DOHH2 (cell line): ENCODE results near the gene MZB1.

Experiments used
- H3F3A ChIP-seq: fragments of 200-600 bp; sonication (generic), shearing (Covaris generic); 2 replicates; pipeline ENCODE4 v1.6.0; 2016; ENCODE audit warnings: antibody characterized with exemption, mild to moderate bottlenecking; ENCODE audit not compliant: control insufficient read depth, insufficient read depth
- H3K27ac ChIP-seq: fragments of 200-600 bp; sonication (generic); 2 replicates; pipeline ENCODE4 v1.5.1; 2014; ENCODE audit warnings: low read depth, mild to moderate bottlenecking, low read length, moderate library complexity
- H3K27me3 ChIP-seq: fragments of 200-600 bp; sonication (generic); 2 replicates; pipeline ENCODE4 v1.6.1; 2014; ENCODE audit warnings: mild to moderate bottlenecking, low read length, mixed read lengths; ENCODE audit not compliant: control insufficient read depth
- H3K36me3 ChIP-seq: fragments of 200-600 bp; sonication (generic); 2 replicates; pipeline ENCODE4 v1.6.1; 2014; ENCODE audit warnings: mild to moderate bottlenecking, low read length, moderate library complexity, mixed read lengths; ENCODE audit not compliant: control insufficient read depth
- H3K4me1 ChIP-seq: fragments of 200-600 bp; sonication (generic); 2 replicates; pipeline ENCODE4 v1.6.1; 2014; ENCODE audit warnings: mild to moderate bottlenecking, low read length, mixed read lengths; ENCODE audit not compliant: control insufficient read depth
- H3K4me2 ChIP-seq: fragments of 200-600 bp; sonication (generic); 2 replicates; pipeline ENCODE4 v1.6.0; 2014; ENCODE audit warnings: mild to moderate bottlenecking, low read length, moderate library complexity
- H3K4me3 ChIP-seq: fragments of 200-600 bp; sonication (generic); 2 replicates; pipeline ENCODE4 v1.5.1; 2014; ENCODE audit warnings: mild to moderate bottlenecking, low read length, mixed read lengths
- H3K79me2 ChIP-seq: fragments of 200-600 bp; sonication (generic); 2 replicates; pipeline ENCODE4 v1.6.1; 2014; ENCODE audit warnings: mild to moderate bottlenecking, low read length, mixed read lengths; ENCODE audit not compliant: control insufficient read depth
- H3K9me2 ChIP-seq: fragments of 200-600 bp; sonication (generic); replicated peaks from 2 replicates; pipeline ENCODE4 v1.6.1; 2014; ENCODE audit warnings: mild to moderate bottlenecking, low read length, mixed read lengths; ENCODE audit not compliant: control insufficient read depth
- H3K9me3 ChIP-seq: fragments of 200-600 bp; sonication (generic); 2 replicates; pipeline ENCODE4 v1.6.1; 2014; ENCODE audit warnings: antibody characterized with exemption, low read length, mixed read lengths; ENCODE audit not compliant: control insufficient read depth, insufficient read depth
- H4K20me1 ChIP-seq: fragments of 200-600 bp; sonication (generic); 2 replicates; pipeline ENCODE4 v1.6.0; 2014; ENCODE audit warnings: low read depth, mild to moderate bottlenecking, antibody characterized with exemption, low read length, moderate library complexity; ENCODE audit not compliant: control insufficient read depth, insufficient read depth
- CTCF ChIP-seq: fragments of 200-600 bp; sonication (generic); IDR thresholded peaks from one replicate; pipeline ENCODE4 v1.5.1; 2014; ENCODE audit warnings: antibody characterized with exemption, mild to moderate bottlenecking, low read depth, low read length; ENCODE audit not compliant: poor library complexity, severe bottlenecking
- EZH2phosphoT487 ChIP-seq: fragments of 200-600 bp; sonication (generic); IDR thresholded peaks from 2 replicates; pipeline ENCODE4 v1.6.1; 2017; ENCODE audit warnings: borderline replicate concordance, mild to moderate bottlenecking, antibody characterized with exemption, low read length, moderate library complexity, mixed read lengths

The MZB1 gene

DNA sequence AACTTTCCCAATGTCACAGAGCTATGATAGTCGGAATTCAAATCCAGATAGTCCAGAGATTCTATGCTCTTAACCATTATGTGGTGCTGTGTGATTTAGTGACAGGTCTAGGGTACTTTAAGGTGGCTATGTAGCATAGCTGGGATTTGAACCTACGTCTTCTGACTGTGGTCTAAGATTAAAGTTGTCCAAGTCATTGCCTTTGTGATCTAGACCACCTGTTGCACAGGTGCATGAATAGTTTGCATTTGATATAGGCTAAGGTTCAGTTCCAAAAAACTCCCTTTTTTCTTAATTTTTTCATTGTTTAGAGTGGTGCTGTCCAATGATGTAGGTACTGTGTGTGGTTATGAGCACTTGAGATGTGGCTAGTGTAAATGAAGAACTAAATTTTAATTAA lies 45.5 kb downstream of the MZB1 start:
- Histone ChIP-seq H3K4me2 (peak overlapping the region; percentile 89), H3K4me3 (peak overlapping the region; percentile 92), H3K27me3 (no peaks in the 10 kb centered on the region), H3K79me2 (peaks cover 75% of the 10 kb centered on the region), H4K20me1 (peaks cover 19% of the 10 kb centered on the region), H3F3A (peaks cover 7% of the 10 kb centered on the region), H3K4me1 (peaks cover 41% of the 10 kb centered on the region), H3K9me3 (no peaks in the 10 kb centered on the region), H3K36me3 (peaks cover 46% of the 10 kb centered on the region), H3K27ac (no peak overlapping the region), H3K9me2 (no peaks in the 10 kb centered on the region)
- TF ChIP-seq EZH2phosphoT487 = no peak
- no peak for TF ChIP-seq CTCF

DNA sequence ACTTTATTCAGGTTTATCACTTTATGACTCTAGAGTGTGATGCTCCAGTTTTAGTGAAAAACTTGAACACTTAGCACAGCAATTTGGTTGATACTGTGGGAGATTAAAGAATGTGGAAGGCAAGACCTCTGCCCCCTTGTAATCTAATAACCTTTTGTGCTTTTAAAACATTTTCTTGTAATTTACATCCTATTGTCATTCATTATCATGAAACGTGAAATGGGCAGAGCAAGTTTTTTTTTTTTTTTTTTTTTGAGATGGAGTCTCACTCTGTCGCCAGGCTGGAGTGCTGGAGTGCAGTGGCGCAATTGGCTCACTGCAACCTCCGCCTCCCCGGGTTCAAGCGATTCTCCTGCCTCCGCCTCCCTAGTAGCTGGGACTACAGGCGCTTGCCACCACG lies 46.2 kb downstream of the MZB1 start:
- Histone ChIP-seq H3K4me1 (peaks cover 41% of the 10 kb centered on the region), H4K20me1 (peaks cover 19% of the 10 kb centered on the region), H3K36me3 (peaks cover 44% of the 10 kb centered on the region), H3K9me2 (no peaks in the 10 kb centered on the region), H3K27ac (no peak overlapping the region), H3K9me3 (no peaks in the 10 kb centered on the region), H3K4me3 (peak overlapping the region; percentile 92), H3K4me2 (peak overlapping the region; percentile 89), H3F3A (peaks cover 10% of the 10 kb centered on the region), H3K79me2 (peaks cover 68% of the 10 kb centered on the region), H3K27me3 (no peaks in the 10 kb centered on the region)
- no peak for TF ChIP-seq EZH2phosphoT487
- no peak for TF ChIP-seq CTCF

DNA sequence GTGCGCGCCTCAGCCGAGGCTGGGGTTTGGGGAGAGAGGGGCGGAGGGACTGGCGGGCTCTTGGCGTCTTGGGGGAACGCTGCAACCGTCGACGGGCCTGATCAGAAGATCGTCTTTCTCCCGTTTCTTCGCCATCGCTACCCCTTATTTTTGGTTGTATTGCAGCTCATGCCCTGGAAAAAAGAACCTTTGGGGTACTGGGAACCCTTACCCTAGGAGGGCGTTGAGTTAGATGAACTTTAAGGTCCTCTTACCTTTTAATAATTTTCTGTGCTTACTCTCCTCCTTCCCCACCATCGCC lies 47.3 kb downstream of the MZB1 start:
- TF ChIP-seq EZH2phosphoT487 (no peak), CTCF (no peak)
- Histone ChIP-seq H3K4me1 (peaks cover 41% of the 10 kb centered on the region), H3K79me2 (peaks cover 57% of the 10 kb centered on the region), H3K27ac (peak overlapping the region; percentile 85), H3K36me3 (peaks cover 44% of the 10 kb centered on the region), H3K9me2 (no peaks in the 10 kb centered on the region), H4K20me1 (peaks cover 19% of the 10 kb centered on the region), H3K4me3 (peak overlapping the region; percentile 92), H3K4me2 (peak overlapping the region; percentile 89), H3K27me3 (no peaks in the 10 kb centered on the region), H3K9me3 (no peaks in the 10 kb centered on the region), H3F3A (peaks cover 10% of the 10 kb centered on the region)
